Caco-2 (cell line): Measurements from ENCODE around the gene TAP1. TPM values are rescaled to one million over a fixed set of nuclear protein-coding genes. Genes with fewer than 3 reads are reported as not detected.

Experiments
- BruUV-seq: library from RNA; stranded (reverse); fragments of 400-500 nt; replicated peaks from 2 replicates; lab custom pipeline; 2021; lab: Mats Ljungman, UMichigan
- CTCF ChIA-PET: fragments of 300-600 bp; sonication (Branson Sonifier 250); formaldehyde crosslinking; loops from one replicate; lab custom pipeline; 2022; ENCODE audit warnings: antibody characterized with exemption; lab: Charles Lee
- POLR2A ChIA-PET: fragments of 300-600 bp; sonication (Branson Sonifier 250); formaldehyde crosslinking; loops from one replicate; lab custom pipeline; 2022; ENCODE audit warnings: antibody characterized with exemption; lab: Charles Lee
- DNase-seq, 2 experiments: peaks; one replicate each; pipeline versions ENCODE4 v3.0.0 to v3.0.0-alpha.2; 2020 to 2022
- H3K27me3 ChIP-seq: replicated peaks from 2 replicates; pipeline ENCODE4 v1.6.0; 2011; ENCODE audit warnings: low read length; ENCODE audit not compliant: control insufficient read depth, insufficient read depth
- H3K36me3 ChIP-seq: 2 replicates; pipeline ENCODE4 v1.5.1; 2011; ENCODE audit warnings: low read length; ENCODE audit not compliant: control insufficient read depth, insufficient read depth
- H3K4me1 ChIP-seq: fragments of 250-450 bp; sonication (Bioruptor Pico); 2 replicates; pipeline ENCODE4 v1.5.1; 2020; ENCODE audit warnings: mild to moderate bottlenecking
- H3K4me3 ChIP-seq: 2 replicates; pipeline ENCODE4 v1.5.1; 2011; ENCODE audit warnings: low read depth, mild to moderate bottlenecking, control low read depth, low read length
- H3K9me3 ChIP-seq: fragments of 250-450 bp; sonication (Bioruptor Pico); 2 replicates; pipeline ENCODE4 v1.5.1; 2020; ENCODE audit warnings: mild to moderate bottlenecking, moderate library complexity
- H3K27ac Mint-ChIP-seq: one replicate; pipeline ENCODE4 v1.8.0; 2022; ENCODE audit warnings: mixed read lengths; ENCODE audit not compliant: unreplicated experiment
- H3K27me3 Mint-ChIP-seq: one replicate; pipeline ENCODE4 v1.8.0; 2022; ENCODE audit warnings: mixed read lengths; ENCODE audit not compliant: insufficient read depth, unreplicated experiment
- H3K36me3 Mint-ChIP-seq: one replicate; pipeline ENCODE4 v1.8.0; 2022; ENCODE audit warnings: mild to moderate bottlenecking, mixed read lengths; ENCODE audit not compliant: insufficient read depth, unreplicated experiment
- H3K4me1 Mint-ChIP-seq: one replicate; pipeline ENCODE4 v1.8.0; 2022; ENCODE audit warnings: low read depth, mixed read lengths; ENCODE audit not compliant: unreplicated experiment
- H3K4me3 Mint-ChIP-seq: one replicate; pipeline ENCODE4 v1.8.0; 2022; ENCODE audit warnings: mild to moderate bottlenecking, moderate library complexity, mixed read lengths; ENCODE audit not compliant: unreplicated experiment
- H3K9me3 Mint-ChIP-seq: one replicate; pipeline ENCODE4 v1.8.0; 2022; ENCODE audit warnings: mixed read lengths; ENCODE audit not compliant: unreplicated experiment
- intact Hi-C: fragments of 100-400 bp; cut with micrococcal nuclease; formaldehyde crosslinking; loops from one replicate; pipeline ENCODE4 v1.10.0; 2022; ENCODE audit not compliant: unreplicated experiment
- total RNA-seq: library from RNA; stranded (reverse); gene quantifications from 2 replicates; pipeline ENCODE4 v1.2.3, GENCODE V29; 2022
- TF ChIP-seq, protein P1 (sequence below), 2 experiments: fragments of 200-600 bp in 1 of 2; IDR thresholded peaks; 1 replicate in 1 of 2; 2 replicates in 1 of 2; pipeline versions ENCODE4 v1.5.1 to v1.8.0; 2011 to 2022; ENCODE audit warnings: antibody characterized with exemption in 1 of 2, control low read depth in 1 of 2, inconsistent platforms in 1 of 2, low read depth in 1 of 2, low read length in 1 of 2, mild to moderate bottlenecking in 1 of 2, moderate library complexity in 1 of 2; ENCODE audit not compliant: insufficient read depth in 1 of 2, severe bottlenecking in 1 of 2, unreplicated experiment in 1 of 2

Gene TAP1
- total RNA-seq, 1 experiment from 2014 or later = 3.7 TPM

DNA sequence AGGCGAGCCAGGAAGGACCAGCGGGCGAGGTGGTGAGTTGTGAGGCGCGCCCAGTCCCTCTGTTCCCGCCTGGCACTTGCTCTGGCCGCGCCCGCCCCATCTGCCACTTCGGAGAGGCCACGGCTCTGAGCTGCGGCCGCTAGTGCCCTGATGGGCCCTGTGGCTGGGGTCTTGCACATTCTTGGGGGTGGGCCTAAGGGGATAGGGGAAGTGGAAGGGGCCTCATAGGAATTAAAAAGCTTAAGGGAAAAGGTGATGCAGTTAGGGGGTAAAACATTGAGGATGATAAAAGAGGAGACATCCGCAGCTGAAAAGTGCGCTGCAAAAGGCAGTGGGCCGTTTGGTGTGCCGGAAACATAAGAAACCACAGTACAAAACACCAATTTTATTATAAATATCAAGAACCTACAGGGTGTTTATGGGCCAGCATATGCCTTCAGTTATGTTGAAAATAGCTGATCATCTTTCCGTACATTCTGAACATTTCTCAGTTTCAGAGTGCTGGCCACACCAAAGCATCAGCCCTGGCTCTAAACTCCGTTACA lies 8.6 kb downstream of the TAP1 start:
- ChIA-PET POLR2A (interaction anchor here (0.7 kb wide), 1 partner anchor 127 kb away, joined by 4 read pairs; no protein-coding TSS in a partner anchor), CTCF (interaction anchor here (1.6 to 1.7 kb wide), 2 partner anchors 9 to 23 kb away, joined by 10 to 14 read pairs; partner anchors contain the start of genes PSMB9 and TAP1)
- no peak for DNase-seq
- intact Hi-C loops = loop anchor here (1.0 kb wide), 1 partner anchor 9 kb away; the partner anchor contains the start of gene PSMB9
- Mint-ChIP-seq H3K27ac (peak overlapping the region; percentile 37), H3K27me3 (peaks cover 8% of the 10 kb centered on the region), H3K9me3 (no peaks in the 10 kb centered on the region), H3K36me3 (peaks cover 11% of the 10 kb centered on the region), H3K4me3 (peak overlapping the region; percentile 72), H3K4me1 (peaks cover 5% of the 10 kb centered on the region)
- no TSS peak for BruUV-seq
- Histone ChIP-seq H3K4me3 (peak overlapping the region; percentile 12), H3K9me3 (no peaks in the 10 kb centered on the region), H3K36me3 (no peaks in the 10 kb centered on the region), H3K27me3 (no peaks in the 10 kb centered on the region; the same call in 1 of the 2 replicates), H3K4me1 (no peaks in the 10 kb centered on the region; the same call in 1 of the 2 replicates)
- TF ChIP-seq, protein P1, sequence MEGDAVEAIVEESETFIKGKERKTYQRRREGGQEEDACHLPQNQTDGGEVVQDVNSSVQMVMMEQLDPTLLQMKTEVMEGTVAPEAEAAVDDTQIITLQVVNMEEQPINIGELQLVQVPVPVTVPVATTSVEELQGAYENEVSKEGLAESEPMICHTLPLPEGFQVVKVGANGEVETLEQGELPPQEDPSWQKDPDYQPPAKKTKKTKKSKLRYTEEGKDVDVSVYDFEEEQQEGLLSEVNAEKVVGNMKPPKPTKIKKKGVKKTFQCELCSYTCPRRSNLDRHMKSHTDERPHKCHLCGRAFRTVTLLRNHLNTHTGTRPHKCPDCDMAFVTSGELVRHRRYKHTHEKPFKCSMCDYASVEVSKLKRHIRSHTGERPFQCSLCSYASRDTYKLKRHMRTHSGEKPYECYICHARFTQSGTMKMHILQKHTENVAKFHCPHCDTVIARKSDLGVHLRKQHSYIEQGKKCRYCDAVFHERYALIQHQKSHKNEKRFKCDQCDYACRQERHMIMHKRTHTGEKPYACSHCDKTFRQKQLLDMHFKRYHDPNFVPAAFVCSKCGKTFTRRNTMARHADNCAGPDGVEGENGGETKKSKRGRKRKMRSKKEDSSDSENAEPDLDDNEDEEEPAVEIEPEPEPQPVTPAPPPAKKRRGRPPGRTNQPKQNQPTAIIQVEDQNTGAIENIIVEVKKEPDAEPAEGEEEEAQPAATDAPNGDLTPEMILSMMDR (IDR thresholded peaks at IDR 0.05; ENCODE audit: insufficient read depth in 1 of 2, low read depth in 1 of 2, low read length in 1 of 2, severe bottlenecking in 1 of 2, unreplicated experiment in 1 of 2) = no peak

DNA sequence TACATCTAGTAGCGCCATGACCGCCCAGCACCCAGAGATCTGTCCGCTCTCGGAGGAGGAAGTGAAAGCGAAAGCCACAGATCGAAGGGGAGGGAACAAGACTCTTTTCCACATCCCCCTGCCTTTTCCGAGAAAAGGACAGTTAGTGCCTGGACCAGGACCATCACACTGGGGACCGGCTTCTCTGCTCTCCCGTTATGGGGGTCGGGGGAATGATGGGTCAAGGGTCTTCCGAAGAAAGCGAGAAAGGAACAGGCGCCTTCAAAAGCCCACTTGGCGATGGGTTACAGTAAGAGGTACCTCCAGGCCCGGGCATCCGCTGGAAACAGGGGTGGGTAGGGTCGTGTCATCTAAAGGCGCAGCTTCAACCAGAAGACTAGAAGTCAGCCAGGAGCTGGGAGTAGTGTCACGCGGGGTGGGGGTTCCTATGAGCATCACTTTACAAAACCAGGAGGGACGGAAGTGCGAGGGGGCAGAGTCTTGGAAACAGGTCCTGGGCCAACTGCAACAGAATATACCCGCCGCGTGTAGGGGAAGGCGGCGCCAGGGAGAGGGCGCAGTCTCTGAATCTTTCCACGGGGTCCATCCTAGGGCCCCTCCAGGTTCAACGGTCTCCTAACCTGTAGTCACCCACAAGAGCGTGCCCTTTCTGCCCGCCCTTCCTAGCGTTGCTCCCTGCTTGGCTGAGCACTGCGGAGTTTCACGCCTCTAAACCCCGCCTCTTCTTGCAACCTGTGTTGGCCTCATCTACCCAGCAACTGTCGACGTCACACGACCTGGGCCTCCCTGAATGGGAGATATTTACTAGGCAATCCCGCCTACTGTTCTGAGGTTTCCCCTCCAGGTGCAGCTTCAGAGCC lies 9.3 kb downstream of the TAP1 start, which contains the start of gene PSMB8:
PSMB8 (minus strand) TSS at position 69 of the 860 bp plus-strand sequence; CDS start at position 18, 51 bp downstream.
- Mint-ChIP-seq H3K4me1 (peaks cover 5% of the 10 kb centered on the region), H3K27ac (peak within 1 kb of the TSS; percentile 37), H3K9me3 (no peaks in the 10 kb centered on the region), H3K4me3 (peak within 1 kb of the TSS; percentile 72), H3K27me3 (peaks cover 8% of the 10 kb centered on the region), H3K36me3 (peaks cover 11% of the 10 kb centered on the region)
- Histone ChIP-seq H3K27me3 (no peaks in the 10 kb centered on the region; the same call in 1 of the 2 replicates), H3K36me3 (no peaks in the 10 kb centered on the region), H3K9me3 (no peaks in the 10 kb centered on the region), H3K4me1 (no peaks in the 10 kb centered on the region; the same call in 1 of the 2 replicates), H3K4me3 (peak within 1 kb of the TSS; percentile 47)
- TF ChIP-seq, protein P1 (IDR thresholded peaks at IDR 0.05; ENCODE audit: insufficient read depth in 1 of 2, low read depth in 1 of 2, low read length in 1 of 2, severe bottlenecking in 1 of 2, unreplicated experiment in 1 of 2) = peak in 1 of 2 experiments; percentile 14
- intact Hi-C loops = loop anchor here (1.0 kb wide), 1 partner anchor 10 kb away; the partner anchor contains the start of gene PSMB9
- ChIA-PET POLR2A (interaction anchor here (0.7 kb wide), 1 partner anchor 127 kb away, joined by 4 read pairs; no protein-coding TSS in a partner anchor), CTCF (interaction anchor here (1.6 to 1.7 kb wide), 2 partner anchors 10 to 24 kb away, joined by 10 to 14 read pairs; partner anchors contain the start of genes PSMB9 and TAP1)
- no TSS peak for BruUV-seq
- peak; percentile 89 to 94 for DNase-seq
